G401.6 (cell line): ENCODE results near the gene SPTBN5.

Experiments used
- FAIRE-seq: peaks from 2 replicates; lab custom pipeline; 2012; peaks lifted over from hg19 to GRCh38; lab: Jason Lieb, UNC

The SPTBN5 gene

GRCh38 chr15:41903782-41904181, 9.9 kb upstream of the SPTBN5 start:
- FAIRE-seq = no peak

- no peak for FAIRE-seq
These were observed 7.6 kb upstream of the SPTBN5 start for GRCh38 chr15:41901431-41901830.

GRCh38 chr15:41900526-41901380, 6.9 kb upstream of the SPTBN5 start:
- no peak for FAIRE-seq

- no peak for FAIRE-seq
These were observed 6.1 kb upstream of the SPTBN5 start for GRCh38 chr15:41899854-41900442.

GRCh38 chr15:41897363-41897799, 3.5 kb upstream of the SPTBN5 start:
- no peak for FAIRE-seq

- FAIRE-seq = no peak
These were observed 2.7 kb upstream of the SPTBN5 start for GRCh38 chr15:41896566-41896965.

GRCh38 chr15:41895957-41896356, 2.1 kb upstream of the SPTBN5 start:
- FAIRE-seq = no peak

- no peak for FAIRE-seq
These were observed 1.6 kb upstream of the SPTBN5 start for GRCh38 chr15:41895491-41895890.

- FAIRE-seq = no peak
These were observed 1.1 kb upstream of the SPTBN5 start for GRCh38 chr15:41894791-41895463.

- no peak for FAIRE-seq
These were observed 468 bp upstream of the SPTBN5 start for GRCh38 chr15:41894251-41894790.

- no peak for FAIRE-seq
These were observed 1.0 kb downstream of the SPTBN5 start for GRCh38 chr15:41892621-41893421.

GRCh38 chr15:41891946-41892345, 1.9 kb downstream of the SPTBN5 start:
- FAIRE-seq = no peak

- no peak for FAIRE-seq
These were observed 2.6 kb downstream of the SPTBN5 start for GRCh38 chr15:41891226-41891625.

- FAIRE-seq = no peak
These were observed 3.7 kb downstream of the SPTBN5 start for GRCh38 chr15:41890050-41890690.

- no peak for FAIRE-seq
These were observed 5.1 kb downstream of the SPTBN5 start for GRCh38 chr15:41888662-41889253.

GRCh38 chr15:41887893-41888292, 6.0 kb downstream of the SPTBN5 start:
- no peak for FAIRE-seq

- FAIRE-seq = no peak
These were observed 6.7 kb downstream of the SPTBN5 start for GRCh38 chr15:41887161-41887560.

GRCh38 chr15:41886741-41887140, 7.1 kb downstream of the SPTBN5 start:
- FAIRE-seq = no peak

- no peak for FAIRE-seq
These were observed 8.0 kb downstream of the SPTBN5 start for GRCh38 chr15:41885841-41886240.

- FAIRE-seq = no peak
These were observed 8.5 kb downstream of the SPTBN5 start for GRCh38 chr15:41885321-41885720.

GRCh38 chr15:41884458-41884857, 9.4 kb downstream of the SPTBN5 start:
- no peak for FAIRE-seq
